Stimulated activated CD4-positive, alpha-beta T cell treated with anti-CD3 and anti-CD28 coated beads, Interleukin-15, amount 100 ng/mL, for 24 hours (primary cell): Measurements from ENCODE around the gene SLC9A3.

Experiments
- DNase-seq: peaks from one replicate; pipeline ENCODE4 v3.0.0-alpha.2; 2020

Gene SLC9A3

GRCh38 chr5:472656-473550 is 51.3 kb downstream of the SLC9A3 start:
- peak; percentile 93 for DNase-seq

DNA sequence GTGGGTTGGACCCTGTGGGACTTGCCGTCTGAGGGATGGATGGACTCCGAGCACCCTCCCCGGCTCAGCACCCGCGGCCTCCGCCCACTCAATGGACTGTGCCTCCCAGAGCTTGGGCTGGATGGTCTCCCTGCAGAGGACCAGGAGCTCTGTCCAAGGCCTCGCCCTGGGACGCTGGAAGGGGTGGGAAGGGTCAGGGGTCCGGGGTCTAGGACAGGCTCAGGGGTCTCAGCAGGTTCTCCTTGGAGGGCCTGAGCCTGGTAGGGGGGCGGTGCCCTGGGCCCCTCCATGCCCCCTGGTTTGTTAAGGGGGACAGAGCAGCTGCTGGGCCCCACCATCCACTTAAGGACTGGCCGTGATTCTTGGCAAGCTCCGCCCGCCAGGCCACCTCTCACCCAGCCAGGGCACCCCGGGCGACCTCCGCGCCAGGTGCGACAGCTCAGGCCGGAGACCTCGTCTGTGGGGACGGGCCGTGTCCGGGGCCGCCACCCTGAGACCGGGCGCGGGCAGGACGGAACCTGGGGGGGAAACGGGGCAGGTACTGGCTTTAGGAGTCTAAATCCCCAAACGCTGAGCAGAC is 52.1 kb downstream of the SLC9A3 start:
- DNase-seq: peak; percentile 41

DNA sequence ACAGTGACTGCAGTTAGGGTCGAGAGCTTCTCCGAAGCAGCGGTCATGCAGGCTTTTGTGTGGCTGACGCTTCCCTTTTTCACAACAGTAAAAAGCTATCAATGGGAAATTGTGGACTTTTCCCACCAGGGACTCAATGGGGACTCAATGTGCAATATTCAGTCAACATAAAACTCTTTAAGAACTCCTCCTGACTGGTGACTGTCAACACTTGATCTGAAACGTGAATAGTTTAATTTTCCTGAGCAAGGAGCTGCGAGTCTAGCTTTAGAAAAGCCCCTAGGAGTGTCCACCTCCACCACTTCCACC is 52.5 kb downstream of the SLC9A3 start:
- no peak for DNase-seq

DNA sequence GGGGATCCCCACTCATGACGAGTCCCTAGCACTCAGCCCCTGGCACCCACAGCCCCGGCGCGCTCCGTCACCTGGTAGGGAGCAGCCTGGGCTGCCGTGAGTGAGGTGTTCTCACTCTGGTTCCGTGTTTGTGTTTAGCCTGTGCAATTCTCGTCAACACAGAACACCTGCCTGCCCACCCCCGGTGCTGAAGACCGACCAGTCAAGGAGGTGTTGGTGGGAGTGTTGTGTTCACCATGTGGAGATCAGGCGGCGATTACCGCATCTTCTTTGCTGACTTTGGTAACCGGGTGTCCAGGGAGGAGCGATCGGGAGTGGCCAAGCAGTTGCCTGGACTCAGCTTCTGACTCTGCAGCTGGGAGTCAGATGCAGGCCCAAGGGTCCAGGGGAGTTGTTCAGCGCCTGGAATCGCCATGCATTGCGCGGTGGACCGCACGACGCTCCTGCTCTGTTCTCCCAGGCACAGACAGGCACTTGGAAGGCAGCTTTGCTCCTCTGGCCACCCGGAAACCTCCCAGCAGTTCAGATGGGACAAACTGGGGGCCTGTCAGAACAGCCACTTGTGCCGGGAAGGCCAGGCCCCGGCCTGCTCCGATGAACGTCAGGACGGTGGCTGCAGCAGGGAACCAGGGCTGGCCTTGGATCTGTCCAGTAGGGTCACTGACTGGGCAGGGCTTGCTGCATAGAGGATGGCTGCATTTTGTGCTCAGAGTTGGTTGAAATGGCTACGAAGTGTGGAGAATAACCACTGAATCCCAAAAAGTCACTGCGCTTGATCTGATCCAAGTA is 53.1 kb downstream of the SLC9A3 start:
- no peak for DNase-seq

DNA sequence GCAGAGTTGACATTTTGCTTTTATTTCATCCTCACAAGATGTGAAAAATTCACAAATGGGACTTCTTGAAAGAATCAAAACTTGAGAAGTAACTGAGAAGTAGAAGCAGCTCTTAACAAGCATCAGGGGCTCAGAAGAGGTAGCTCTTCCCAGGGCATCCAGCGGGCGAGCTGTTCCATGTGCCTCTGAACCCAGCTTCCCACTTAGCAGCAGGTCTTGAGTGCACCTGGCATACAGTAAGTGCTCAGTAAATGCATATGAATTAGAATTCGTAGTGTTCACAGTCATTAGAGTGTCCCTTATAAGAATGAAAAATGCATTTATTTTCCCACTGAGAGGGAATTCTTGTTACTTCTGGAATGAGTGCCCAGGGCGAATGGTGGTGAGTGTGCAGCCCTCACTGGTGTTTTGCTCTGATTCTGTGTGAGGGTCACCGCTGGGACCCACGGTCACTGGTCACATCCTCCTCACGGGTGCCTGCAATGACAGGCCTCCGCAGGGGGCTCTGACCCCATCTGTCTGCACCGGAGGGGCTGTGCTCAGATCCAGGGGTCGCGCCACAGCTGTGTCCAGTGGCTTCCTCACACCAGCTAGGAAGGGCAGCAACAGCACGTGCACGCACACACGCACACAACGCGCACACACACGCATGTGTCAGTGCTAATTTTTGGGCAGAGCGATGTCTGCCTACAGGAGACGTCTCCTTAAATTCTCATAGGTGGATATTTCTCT is 54.3 kb downstream of the SLC9A3 start:
- DNase-seq: no peak

GRCh38 chr5:468401-468800 is 55.8 kb downstream of the SLC9A3 start:
- no peak for DNase-seq

DNA sequence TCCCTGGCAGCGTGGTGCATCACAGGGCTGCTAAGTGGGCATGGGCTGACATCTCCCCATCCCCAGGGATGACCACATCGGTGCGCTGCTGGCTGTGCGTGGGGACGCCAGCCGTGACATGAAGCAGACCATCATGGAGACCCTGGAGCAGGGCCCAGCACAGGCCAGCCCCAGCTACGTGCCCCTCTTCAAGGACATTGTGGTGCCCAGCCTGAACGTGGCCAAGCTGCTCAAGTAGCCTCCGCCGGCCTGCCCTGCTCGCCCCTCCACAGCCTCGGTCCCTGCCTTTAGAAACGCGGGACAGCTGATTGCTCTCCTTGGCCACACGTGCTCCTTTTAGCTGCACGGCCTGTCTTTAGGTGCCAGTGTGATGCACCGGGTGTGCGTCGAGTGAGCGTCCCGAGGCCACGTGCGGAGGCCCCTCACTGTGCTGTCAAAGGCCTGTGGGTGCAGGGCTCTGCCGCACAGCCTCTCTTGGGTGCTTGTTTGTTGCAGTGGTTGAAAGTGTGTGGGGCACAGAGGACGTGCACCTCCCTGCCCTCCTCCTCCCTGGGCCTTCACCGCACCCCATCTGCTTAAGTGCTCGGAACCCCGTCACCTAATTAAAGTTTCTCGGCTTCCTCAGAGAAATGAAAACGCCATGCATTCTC is 57.5 kb downstream of the SLC9A3 start:
- no peak for DNase-seq

DNA sequence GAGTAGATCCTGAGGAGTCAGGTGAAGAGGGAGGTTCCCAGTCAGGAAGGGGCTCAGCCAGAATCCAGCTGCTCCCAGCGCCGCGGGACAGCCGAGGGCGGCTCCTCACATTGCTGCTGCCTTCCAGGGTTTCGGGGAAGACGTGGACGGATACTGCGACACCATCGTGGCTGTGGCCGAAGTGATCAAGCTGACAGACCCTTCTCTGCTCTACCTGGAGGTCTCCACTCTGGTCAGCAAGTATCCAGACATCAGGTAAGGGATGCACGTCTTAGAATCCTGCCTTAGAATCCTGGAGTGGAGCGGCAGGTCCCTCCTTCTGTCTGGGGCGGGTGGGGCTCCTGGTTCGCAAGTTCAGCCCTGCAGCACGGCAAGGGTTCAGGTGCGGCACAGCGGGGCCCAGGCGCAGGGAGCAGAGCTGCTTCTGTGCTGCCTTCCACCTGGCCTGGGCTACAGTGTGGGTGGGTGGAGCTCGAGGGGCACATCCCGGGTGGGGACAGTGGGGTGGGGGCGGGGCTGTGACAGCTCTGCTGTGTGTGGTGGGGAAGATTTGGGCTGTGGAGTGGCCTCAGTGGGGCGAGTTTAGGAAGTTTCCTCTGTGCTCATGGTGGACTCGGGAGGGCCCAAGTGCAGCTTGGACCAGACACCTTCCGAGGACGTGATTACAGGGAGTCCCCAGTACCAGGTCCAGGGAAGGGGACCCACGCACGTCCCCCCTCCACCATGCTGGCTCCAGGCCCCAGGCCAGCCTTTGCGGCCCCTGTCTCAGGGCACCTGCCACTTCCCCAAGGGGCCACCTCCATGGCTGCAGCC is 58.5 kb downstream of the SLC9A3 start:
- DNase-seq: no peak

GRCh38 chr5:464843-465590 is 59.2 kb downstream of the SLC9A3 start:
- DNase-seq: no peak

- DNase-seq: no peak
Measured at GRCh38 chr5:464446-464842, 59.8 kb downstream of the SLC9A3 start.

- peak; percentile 78 for DNase-seq
Measured at GRCh38 chr5:463952-464351, 60.3 kb downstream of the SLC9A3 start.

DNA sequence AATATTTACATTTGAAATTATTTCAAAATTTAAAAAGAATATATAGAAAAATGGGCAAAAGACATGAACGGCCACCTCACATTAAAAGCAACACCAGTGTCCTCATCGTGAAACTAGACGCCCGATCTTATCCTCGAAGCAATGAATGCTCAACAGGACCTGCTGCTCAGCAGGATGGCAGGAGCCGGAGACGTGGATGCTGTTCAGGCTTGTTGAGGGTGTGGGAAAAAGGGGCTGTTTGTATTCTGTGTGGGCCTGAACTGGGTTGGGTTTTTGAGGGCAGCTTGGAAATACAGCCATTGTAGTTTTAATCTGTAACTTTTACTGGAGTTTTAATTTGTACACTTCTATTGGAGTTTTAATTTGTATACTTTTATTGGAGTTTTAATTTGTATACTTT is 60.9 kb downstream of the SLC9A3 start:
- no peak for DNase-seq

DNA sequence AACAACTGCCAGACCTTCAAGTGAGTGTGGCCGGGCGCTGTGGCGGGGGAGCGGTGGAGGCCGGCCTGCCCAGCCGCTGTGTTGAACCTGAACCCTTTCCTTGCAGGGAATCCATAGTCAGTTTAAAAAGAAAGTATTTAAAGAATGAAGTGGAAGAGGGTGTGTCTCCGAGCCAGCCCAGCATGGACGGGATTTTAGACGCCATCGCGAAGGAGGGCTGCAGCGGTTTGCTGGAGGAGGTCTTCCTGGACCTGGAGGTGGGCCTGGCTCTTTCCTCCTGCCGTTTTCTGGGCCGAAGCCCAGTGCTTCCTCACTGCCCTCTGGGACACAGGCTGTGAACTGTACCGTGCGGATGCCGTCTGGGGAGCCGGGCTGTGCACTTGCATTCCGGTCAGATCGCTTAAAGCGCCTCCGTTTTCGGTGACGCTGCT is 62.2 kb downstream of the SLC9A3 start:
- no peak for DNase-seq

DNA sequence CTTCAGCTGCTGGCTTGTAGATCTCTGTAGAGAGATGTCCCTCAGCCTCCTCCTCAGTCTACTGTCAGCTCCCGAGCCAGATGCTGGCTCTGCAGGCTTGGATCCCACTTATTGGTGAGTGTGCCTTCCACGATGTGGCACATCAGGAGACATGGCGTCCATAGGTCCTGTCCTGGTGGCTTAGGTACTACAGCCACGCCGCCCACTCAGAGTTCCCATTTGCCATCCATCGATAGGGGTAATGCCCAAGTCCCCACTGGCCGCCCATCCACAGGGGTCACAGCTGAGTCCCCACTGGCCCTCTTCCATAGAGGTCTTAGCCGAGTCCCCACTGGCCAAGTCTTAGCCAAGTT is 64.0 kb downstream of the SLC9A3 start:
- DNase-seq: no peak

DNA sequence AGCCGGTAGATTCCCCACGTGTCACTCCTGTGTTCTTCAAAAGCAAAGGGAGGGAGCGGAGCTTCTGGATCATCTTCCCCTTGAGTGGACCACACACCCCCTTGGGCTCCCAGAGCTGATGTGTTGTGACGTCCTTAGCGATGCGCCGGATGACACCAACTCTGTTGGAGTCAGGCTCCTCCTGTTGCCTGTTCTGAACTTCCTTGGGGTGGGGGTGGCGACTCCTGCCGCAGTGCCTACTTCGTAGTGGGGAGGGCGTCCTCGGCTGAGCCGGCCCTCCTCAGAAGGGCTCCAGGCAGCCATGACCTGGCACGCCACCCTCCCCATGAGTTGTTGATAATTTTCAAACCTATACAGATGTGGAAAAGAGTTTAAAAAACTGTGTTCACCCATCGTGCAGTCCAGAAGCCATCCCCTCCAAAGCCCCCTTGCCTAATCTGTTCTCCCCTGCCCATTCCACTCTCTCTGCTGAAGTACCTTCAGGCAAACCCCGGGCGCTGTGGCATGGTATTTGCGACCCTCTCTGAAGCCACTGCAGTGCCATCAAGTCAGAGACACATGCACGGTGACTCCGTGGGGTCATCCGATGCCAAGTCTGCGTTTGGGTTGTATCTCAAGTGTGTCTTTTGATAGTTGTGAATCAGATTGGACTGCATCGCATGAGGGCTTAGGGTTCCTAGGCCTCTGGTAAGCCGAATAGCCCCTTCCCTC is 64.5 kb downstream of the SLC9A3 start:
- no peak for DNase-seq

- peak; percentile 84 for DNase-seq
Measured at GRCh38 chr5:458547-459353, 65.5 kb downstream of the SLC9A3 start.

GRCh38 chr5:457195-457961 is 66.9 kb downstream of the SLC9A3 start:
- DNase-seq: no peak

GRCh38 chr5:456351-457194 is 67.7 kb downstream of the SLC9A3 start:
- DNase-seq: no peak
